Keratinocyte (primary cell): ENCODE results near the gene ALK.

Experiments used
- CTCF ChIP-seq, 3 experiments: IDR thresholded peaks in 1 of 3; conservative IDR thresholded peaks in 1 of 3; optimal IDR thresholded peaks in 1 of 3; 2 replicates in 2 of 3; 3 replicates in 1 of 3; pipeline versions ENCODE3 to v1.5.1; 2011; ENCODE audit warnings: low read length in 3 of 3, mild to moderate bottlenecking in 3 of 3, moderate library complexity in 2 of 3, control low read depth in 1 of 3, inconsistent platforms in 1 of 3; ENCODE audit not compliant: insufficient read depth in 2 of 3; ENCODE audit errors: extremely low read depth in 1 of 3
- EZH2 ChIP-seq: IDR thresholded peaks from one replicate; pipeline ENCODE4 v1.6.1; 2012; ENCODE audit warnings: inconsistent platforms, mild to moderate bottlenecking, low read length, moderate library complexity

GRCh38 chr2:29742656-29743055, 178.7 kb downstream of the ALK start:
- TF ChIP-seq CTCF (optimal IDR thresholded peaks at IDR 0.05 in 1 of 3, IDR thresholded peaks at IDR 0.05 in 1 of 3, conservative IDR thresholded peaks at IDR 0.05 in 1 of 3; ENCODE audit: extremely low read depth in 1 of 3, insufficient read depth in 2 of 3, low read length in 3 of 3) (no peak), EZH2 (no peak)
